Measurements from ENCODE around the gene GOLGA8J. TPM values are rescaled to one million over a fixed set of nuclear protein-coding genes. Genes with fewer than 3 reads are reported as not detected.
A peak's percentile ranks its signal among the peaks of the same experiment; 100 is the strongest.
"Not testable (repeated sequence)": the region's sequence is repeated elsewhere in the genome, so short reads cannot be mapped to it uniquely, and the experiment has no call there.

GOLGA8J gene
- 0.21 TPM in 1 of 2 replicates, not detected in the other for total RNA-seq (2022)
- Bru-seq, nascent RNA, result percentile 8 among the genes with signal in this experiment
- BruChase-seq, experiment 1, labeled RNA remaining after a 6-hour chase, result not detected
- BruChase-seq, experiment 2, labeled RNA remaining after a 2-hour chase, result not detected
- long read RNA-seq, result 0 reads

- H3K27ac Mint-ChIP-seq (ENCODE audit: low read depth, unreplicated experiment); H3K9me3 Mint-ChIP-seq (ENCODE audit: unreplicated experiment); H3K4me1 Mint-ChIP-seq (ENCODE audit: insufficient read depth, unreplicated experiment): not testable (repeated sequence)
These were observed at the start of gene GOLGA8J for GRCh38 chr15:30082655-30083054. Gene GOLGA8J, plus strand, starts transcription at chr15:30082955. Its CDS starts 98 bp downstream, at chr15:30083053.

GRCh38 chr15:30033211-30033610 is 49.5 kb upstream of the GOLGA8J start:
- Mint-ChIP-seq H3K4me1 (ENCODE audit: insufficient read depth, unreplicated experiment) (no peaks in the 10 kb centered on the region), H3K4me3 (ENCODE audit: unreplicated experiment) (no peak overlapping the region), H3K9me3 (ENCODE audit: unreplicated experiment) (peaks cover 19% of the 10 kb centered on the region), H3K27ac (ENCODE audit: low read depth, unreplicated experiment) (no peak overlapping the region), H3K36me3 (ENCODE audit: insufficient read depth, unreplicated experiment) (no peaks in the 10 kb centered on the region), H3K27me3 (ENCODE audit: insufficient read depth, unreplicated experiment) (no peaks in the 10 kb centered on the region)
- intact Hi-C loops (cut with micrococcal nuclease), result no loop called here
- ChIA-PET POLR2A (no interaction called here), CTCF (interaction anchor here (0.6 to 1.2 kb wide), 3 partner anchors 10 to 251 kb away, joined by 3 to 5 read pairs (median 4); no protein-coding TSS in a partner anchor)
- DNase-seq (ENCODE audit: unreplicated experiment), result no peak
- TF ChIP-seq CTCF (IDR thresholded peaks at IDR 0.05; ENCODE audit: unreplicated experiment), result no peak
- no TSS peak for BruUV-seq (replicated peaks)

More at GRCh38 chr15:30082655-30083054, at the start of gene GOLGA8J:
- CTCF ChIA-PET; DNase-seq (ENCODE audit: unreplicated experiment); H3K27me3 Mint-ChIP-seq (ENCODE audit: insufficient read depth, unreplicated experiment); H3K4me3 Mint-ChIP-seq (ENCODE audit: unreplicated experiment); H3K36me3 Mint-ChIP-seq (ENCODE audit: insufficient read depth, unreplicated experiment); POLR2A ChIA-PET; intact Hi-C loops (cut with micrococcal nuclease); BruUV-seq (replicated peaks): not testable (repeated sequence)

GRCh38 chr15:30033763-30034162 is 49.0 kb upstream of the GOLGA8J start:
- no peaks in the 10 kb centered on the region for H3K36me3 Mint-ChIP-seq (ENCODE audit: insufficient read depth, unreplicated experiment)
- H3K9me3 Mint-ChIP-seq (ENCODE audit: unreplicated experiment), result peaks cover 19% of the 10 kb centered on the region
- intact Hi-C loops (cut with micrococcal nuclease), result no loop called here
- POLR2A ChIA-PET, result no interaction called here
- no peaks in the 10 kb centered on the region for H3K27me3 Mint-ChIP-seq (ENCODE audit: insufficient read depth, unreplicated experiment)
- peaks cover 4% of the 10 kb centered on the region for H3K4me1 Mint-ChIP-seq (ENCODE audit: insufficient read depth, unreplicated experiment)
- no peak for DNase-seq (ENCODE audit: unreplicated experiment)
- TF ChIP-seq CTCF (IDR thresholded peaks at IDR 0.05; ENCODE audit: unreplicated experiment), result no peak
- no peak overlapping the region for H3K4me3 Mint-ChIP-seq (ENCODE audit: unreplicated experiment)
- no peak overlapping the region for H3K27ac Mint-ChIP-seq (ENCODE audit: low read depth, unreplicated experiment)
- BruUV-seq (replicated peaks), result no TSS peak
- CTCF ChIA-PET, result interaction anchor here (0.6 to 1.2 kb wide), 3 partner anchors 9 to 252 kb away, joined by 3 to 5 read pairs (median 4); no protein-coding TSS in a partner anchor

GRCh38 chr15:30036036-30036703 is 46.6 kb upstream of the GOLGA8J start:
- CTCF ChIA-PET, result interaction anchor here (2.9 kb wide), 1 partner anchor 38 kb away, joined by 8 read pairs; no protein-coding TSS in a partner anchor
- Mint-ChIP-seq H3K27ac (ENCODE audit: low read depth, unreplicated experiment) (no peak overlapping the region), H3K36me3 (ENCODE audit: insufficient read depth, unreplicated experiment) (no peaks in the 10 kb centered on the region), H3K9me3 (ENCODE audit: unreplicated experiment) (peaks cover 4% of the 10 kb centered on the region), H3K4me3 (ENCODE audit: unreplicated experiment) (no peak overlapping the region), H3K27me3 (ENCODE audit: insufficient read depth, unreplicated experiment) (no peaks in the 10 kb centered on the region), H3K4me1 (ENCODE audit: insufficient read depth, unreplicated experiment) (peaks cover 14% of the 10 kb centered on the region)
- POLR2A ChIA-PET, result no interaction called here
- no peak for DNase-seq (ENCODE audit: unreplicated experiment)
- TF ChIP-seq CTCF (IDR thresholded peaks at IDR 0.05; ENCODE audit: unreplicated experiment), result no peak
- BruUV-seq (replicated peaks), result no TSS peak
- intact Hi-C loops (cut with micrococcal nuclease), result no loop called here
